HG02678 (cell line): ENCODE results near the gene WDR88.
A peak's percentile ranks its signal among the peaks of the same experiment; 100 is the strongest.
"Not testable (repeated sequence)": the region's sequence is repeated elsewhere in the genome, so short reads cannot be mapped to it uniquely, and the experiment has no call there.

Source experiments
- ATAC-seq: cut with Tn5 transposase; IDR thresholded peaks from one replicate; pipeline ENCODE4 v1.9.1; 2021; ENCODE audit warnings: mild to moderate bottlenecking, moderate library complexity; ENCODE audit not compliant: unreplicated experiment

WDR88 gene

GRCh38 chr19:33129901-33130300 lies 2.0 kb upstream of the WDR88 start:
- ATAC-seq = no peak

- ATAC-seq = no peak
Observed at GRCh38 chr19:33130433-33130832, 1.5 kb upstream of the WDR88 start.

- ATAC-seq = no peak
Observed at GRCh38 chr19:33132425-33132824, 511 bp downstream of the WDR88 start.

GRCh38 chr19:33133438-33134031 lies 1.6 kb downstream of the WDR88 start:
- no peak for ATAC-seq

GRCh38 chr19:33134571-33135041 lies 2.7 kb downstream of the WDR88 start:
- ATAC-seq = no peak

GRCh38 chr19:33139165-33139564 lies 7.3 kb downstream of the WDR88 start:
- ATAC-seq = no peak

GRCh38 chr19:33143897-33144405 lies 12.0 kb downstream of the WDR88 start:
- ATAC-seq = peak; percentile 72

GRCh38 chr19:33146209-33146608 lies 14.3 kb downstream of the WDR88 start:
- no peak for ATAC-seq

GRCh38 chr19:33147538-33147937 lies 15.6 kb downstream of the WDR88 start:
- no peak for ATAC-seq

- no peak for ATAC-seq
Observed at GRCh38 chr19:33150852-33151518, 19.1 kb downstream of the WDR88 start.

- no peak for ATAC-seq
Observed at GRCh38 chr19:33152176-33152575, 20.3 kb downstream of the WDR88 start.

- not testable (repeated sequence) for ATAC-seq
Observed at GRCh38 chr19:33152625-33153024, 20.7 kb downstream of the WDR88 start.

- not testable (repeated sequence) for ATAC-seq
Observed at GRCh38 chr19:33154313-33154712, 22.4 kb downstream of the WDR88 start.

- no peak for ATAC-seq
Observed at GRCh38 chr19:33156334-33156733, 24.4 kb downstream of the WDR88 start.

- no peak for ATAC-seq
Observed at GRCh38 chr19:33157906-33158305, 26.0 kb downstream of the WDR88 start.

- ATAC-seq = no peak
Observed at GRCh38 chr19:33158365-33158764, 26.5 kb downstream of the WDR88 start.

GRCh38 chr19:33159149-33159548 lies 27.2 kb downstream of the WDR88 start:
- ATAC-seq = no peak

- no peak for ATAC-seq
Observed at GRCh38 chr19:33159893-33160292, 28.0 kb downstream of the WDR88 start.

GRCh38 chr19:33161201-33161600 lies 29.3 kb downstream of the WDR88 start:
- no peak for ATAC-seq

- ATAC-seq = no peak
Observed at GRCh38 chr19:33163481-33163880, 31.6 kb downstream of the WDR88 start.

GRCh38 chr19:33166037-33166436 lies 34.1 kb downstream of the WDR88 start:
- ATAC-seq = not testable (repeated sequence)

GRCh38 chr19:33167438-33167837 lies 35.5 kb downstream of the WDR88 start:
- no peak for ATAC-seq
